ENCODE measurements around the gene LIN7B. TPM values are rescaled to one million over a fixed set of nuclear protein-coding genes. Genes with fewer than 3 reads are reported as not detected.

LIN7B gene
- total and polyA plus RNA-seq, 2 donors: 3.5 to 9.0 TPM

- H3K36me3 ChIP-seq (ENCODE audit: control insufficient read depth in 2 of 2, insufficient read depth in 2 of 2, low read length in 1 of 2): no peaks in the 10 kb centered on the region
- 85% methylated on average over 11 of the region's 11 CpGs for WGBS
- peaks cover 2 to 27% of the 10 kb centered on the region in 2 donors for H3K4me1 ChIP-seq (ENCODE audit: control insufficient read depth in 2 of 2, insufficient read depth in 2 of 2, low read length in 2 of 2)
- peaks cover 44 to 89% of the 10 kb centered on the region in 2 donors for H3K27me3 ChIP-seq (ENCODE audit: control insufficient read depth in 2 of 2, insufficient read depth in 1 of 2, low read length in 1 of 2)
- no peak overlapping the region for H3K4me3 ChIP-seq (ENCODE audit: low read length in 2 of 2)
- DNase-seq (ENCODE audit: low read depth in 6 of 9, low spot score in 9 of 9): no peak
- no peak overlapping the region for H3K27ac ChIP-seq (ENCODE audit: low read depth in 1 of 2, low read length in 1 of 2)
- H3K9me3 ChIP-seq (ENCODE audit: control insufficient read depth in 2 of 2, insufficient read depth in 1 of 2, low read length in 1 of 2): peaks cover 4 to 13% of the 10 kb centered on the region in 2 donors
Observed at GRCh38 chr19:49148044-49148682, 34.0 kb downstream of the LIN7B start.

- DNase-seq (ENCODE audit: low read depth in 6 of 9, low spot score in 9 of 9): peak in 2 of 9 donors; percentile 37 to 53
- 6% methylated on average over 49 of the region's 49 CpGs for WGBS
- Histone ChIP-seq H3K4me3 (ENCODE audit: low read length in 2 of 2) (peak overlapping the region in 1 of 2 donors; percentile 23), H3K27ac (ENCODE audit: low read depth in 1 of 2, low read length in 1 of 2) (peak overlapping the region in 1 of 2 donors; percentile 58), H3K27me3 (ENCODE audit: control insufficient read depth in 2 of 2, insufficient read depth in 1 of 2, low read length in 1 of 2) (peaks cover 45 to 92% of the 10 kb centered on the region in 2 donors), H3K36me3 (ENCODE audit: control insufficient read depth in 2 of 2, insufficient read depth in 2 of 2, low read length in 1 of 2) (no peaks in the 10 kb centered on the region), H3K9me3 (ENCODE audit: control insufficient read depth in 2 of 2, insufficient read depth in 1 of 2, low read length in 1 of 2) (peaks cover 4 to 13% of the 10 kb centered on the region in 2 donors), H3K4me1 (ENCODE audit: control insufficient read depth in 2 of 2, insufficient read depth in 2 of 2, low read length in 2 of 2) (peaks cover 2 to 27% of the 10 kb centered on the region in 2 donors)
Observed at GRCh38 chr19:49148784-49149651, 34.8 kb downstream of the LIN7B start.

GRCh38 chr19:49149652-49150105 is 35.5 kb downstream of the LIN7B start:
- Histone ChIP-seq H3K36me3 (ENCODE audit: control insufficient read depth in 2 of 2, insufficient read depth in 2 of 2, low read length in 1 of 2) (no peaks in the 10 kb centered on the region), H3K4me1 (ENCODE audit: control insufficient read depth in 2 of 2, insufficient read depth in 2 of 2, low read length in 2 of 2) (peaks cover 2 to 27% of the 10 kb centered on the region in 2 donors), H3K9me3 (ENCODE audit: control insufficient read depth in 2 of 2, insufficient read depth in 1 of 2, low read length in 1 of 2) (peaks cover 4 to 13% of the 10 kb centered on the region in 2 donors), H3K27ac (ENCODE audit: low read depth in 1 of 2, low read length in 1 of 2) (peak overlapping the region; percentile 6 to 58), H3K4me3 (ENCODE audit: low read length in 2 of 2) (peak overlapping the region; percentile 23 to 40), H3K27me3 (ENCODE audit: control insufficient read depth in 2 of 2, insufficient read depth in 1 of 2, low read length in 1 of 2) (peaks cover 43 to 95% of the 10 kb centered on the region in 2 donors)
- 2% methylated on average over 23 of the region's 23 CpGs for WGBS
- no peak for DNase-seq (ENCODE audit: low read depth in 6 of 9, low spot score in 9 of 9)

GRCh38 chr19:49150106-49150943 is 36.2 kb downstream of the LIN7B start:
- Histone ChIP-seq H3K4me1 (ENCODE audit: control insufficient read depth in 2 of 2, insufficient read depth in 2 of 2, low read length in 2 of 2) (peaks cover 2 to 27% of the 10 kb centered on the region in 2 donors), H3K27me3 (ENCODE audit: control insufficient read depth in 2 of 2, insufficient read depth in 1 of 2, low read length in 1 of 2) (peaks cover 43 to 98% of the 10 kb centered on the region in 2 donors), H3K9me3 (ENCODE audit: control insufficient read depth in 2 of 2, insufficient read depth in 1 of 2, low read length in 1 of 2) (peaks cover 4 to 13% of the 10 kb centered on the region in 2 donors), H3K27ac (ENCODE audit: low read depth in 1 of 2, low read length in 1 of 2) (peak overlapping the region in 1 of 2 donors; percentile 31), H3K36me3 (ENCODE audit: control insufficient read depth in 2 of 2, insufficient read depth in 2 of 2, low read length in 1 of 2) (no peaks in the 10 kb centered on the region), H3K4me3 (ENCODE audit: low read length in 2 of 2) (peak overlapping the region; percentile 23 to 40)
- DNase-seq (ENCODE audit: low read depth in 6 of 9, low spot score in 9 of 9): no peak
- WGBS: 1% methylated on average over 75 of the region's 75 CpGs

GRCh38 chr19:49150944-49151243 is 36.7 kb downstream of the LIN7B start:
- DNase-seq (ENCODE audit: low read depth in 6 of 9, low spot score in 9 of 9): no peak
- peaks cover 46 to 99% of the 10 kb centered on the region in 2 donors for H3K27me3 ChIP-seq (ENCODE audit: control insufficient read depth in 2 of 2, insufficient read depth in 1 of 2, low read length in 1 of 2)
- no peaks in the 10 kb centered on the region for H3K36me3 ChIP-seq (ENCODE audit: control insufficient read depth in 2 of 2, insufficient read depth in 2 of 2, low read length in 1 of 2)
- H3K4me1 ChIP-seq (ENCODE audit: control insufficient read depth in 2 of 2, insufficient read depth in 2 of 2, low read length in 2 of 2): peaks cover 2 to 23% of the 10 kb centered on the region in 2 donors
- peak overlapping the region; percentile 23 to 40 for H3K4me3 ChIP-seq (ENCODE audit: low read length in 2 of 2)
- H3K27ac ChIP-seq (ENCODE audit: low read depth in 1 of 2, low read length in 1 of 2): no peak overlapping the region
- peaks cover 4 to 13% of the 10 kb centered on the region in 2 donors for H3K9me3 ChIP-seq (ENCODE audit: control insufficient read depth in 2 of 2, insufficient read depth in 1 of 2, low read length in 1 of 2)
- 10% methylated on average over 16 of the region's 16 CpGs for WGBS

GRCh38 chr19:49151267-49152118 is 37.3 kb downstream of the LIN7B start:
- no peak overlapping the region for H3K27ac ChIP-seq (ENCODE audit: low read depth in 1 of 2, low read length in 1 of 2)
- no peak for DNase-seq (ENCODE audit: low read depth in 6 of 9, low spot score in 9 of 9)
- H3K4me3 ChIP-seq (ENCODE audit: low read length in 2 of 2): no peak overlapping the region

GRCh38 chr19:49152119-49152550 is 38.0 kb downstream of the LIN7B start:
- WGBS: 29% methylated on average over 10 of the region's 10 CpGs
- H3K36me3 ChIP-seq (ENCODE audit: control insufficient read depth in 2 of 2, insufficient read depth in 2 of 2, low read length in 1 of 2): no peaks in the 10 kb centered on the region
- H3K27ac ChIP-seq (ENCODE audit: low read depth in 1 of 2, low read length in 1 of 2): no peak overlapping the region
- no peak for DNase-seq (ENCODE audit: low read depth in 6 of 9, low spot score in 9 of 9)
- H3K27me3 ChIP-seq (ENCODE audit: control insufficient read depth in 2 of 2, insufficient read depth in 1 of 2, low read length in 1 of 2): peaks cover 46 to 98% of the 10 kb centered on the region in 2 donors
- peaks cover 4 to 13% of the 10 kb centered on the region in 2 donors for H3K9me3 ChIP-seq (ENCODE audit: control insufficient read depth in 2 of 2, insufficient read depth in 1 of 2, low read length in 1 of 2)
- H3K4me3 ChIP-seq (ENCODE audit: low read length in 2 of 2): no peak overlapping the region
- peaks cover 2 to 23% of the 10 kb centered on the region in 2 donors for H3K4me1 ChIP-seq (ENCODE audit: control insufficient read depth in 2 of 2, insufficient read depth in 2 of 2, low read length in 2 of 2)

More at GRCh38 chr19:49151267-49152118, 37.3 kb downstream of the LIN7B start:
- Histone ChIP-seq H3K36me3 (ENCODE audit: control insufficient read depth in 2 of 2, insufficient read depth in 2 of 2, low read length in 1 of 2) (no peaks in the 10 kb centered on the region), H3K4me1 (ENCODE audit: control insufficient read depth in 2 of 2, insufficient read depth in 2 of 2, low read length in 2 of 2) (peaks cover 2 to 23% of the 10 kb centered on the region in 2 donors), H3K9me3 (ENCODE audit: control insufficient read depth in 2 of 2, insufficient read depth in 1 of 2, low read length in 1 of 2) (peaks cover 4 to 13% of the 10 kb centered on the region in 2 donors), H3K27me3 (ENCODE audit: control insufficient read depth in 2 of 2, insufficient read depth in 1 of 2, low read length in 1 of 2) (peaks cover 46 to 99% of the 10 kb centered on the region in 2 donors)
- 18% methylated on average over 45 of the region's 45 CpGs for WGBS

Data from thymus (tissue), 11 donors.